H54 (cell line): ENCODE data around the gene IQCH.

Source experiments
- DNase-seq: peaks from one replicate; pipeline ENCODE4 v3.0.0; 2011; ENCODE audit warnings: low spot score, mixed read lengths; ENCODE audit not compliant: insufficient read length
- FAIRE-seq: peaks from 3 replicates; lab custom pipeline; 2011; peaks lifted over from hg19 to GRCh38; lab: Jason Lieb, UNC
- POLR2A ChIP-seq: IDR thresholded peaks from 2 replicates; pipeline ENCODE4 v1.6.1; 2011; ENCODE audit warnings: low read depth, mild to moderate bottlenecking, low read length

The IQCH gene

DNA sequence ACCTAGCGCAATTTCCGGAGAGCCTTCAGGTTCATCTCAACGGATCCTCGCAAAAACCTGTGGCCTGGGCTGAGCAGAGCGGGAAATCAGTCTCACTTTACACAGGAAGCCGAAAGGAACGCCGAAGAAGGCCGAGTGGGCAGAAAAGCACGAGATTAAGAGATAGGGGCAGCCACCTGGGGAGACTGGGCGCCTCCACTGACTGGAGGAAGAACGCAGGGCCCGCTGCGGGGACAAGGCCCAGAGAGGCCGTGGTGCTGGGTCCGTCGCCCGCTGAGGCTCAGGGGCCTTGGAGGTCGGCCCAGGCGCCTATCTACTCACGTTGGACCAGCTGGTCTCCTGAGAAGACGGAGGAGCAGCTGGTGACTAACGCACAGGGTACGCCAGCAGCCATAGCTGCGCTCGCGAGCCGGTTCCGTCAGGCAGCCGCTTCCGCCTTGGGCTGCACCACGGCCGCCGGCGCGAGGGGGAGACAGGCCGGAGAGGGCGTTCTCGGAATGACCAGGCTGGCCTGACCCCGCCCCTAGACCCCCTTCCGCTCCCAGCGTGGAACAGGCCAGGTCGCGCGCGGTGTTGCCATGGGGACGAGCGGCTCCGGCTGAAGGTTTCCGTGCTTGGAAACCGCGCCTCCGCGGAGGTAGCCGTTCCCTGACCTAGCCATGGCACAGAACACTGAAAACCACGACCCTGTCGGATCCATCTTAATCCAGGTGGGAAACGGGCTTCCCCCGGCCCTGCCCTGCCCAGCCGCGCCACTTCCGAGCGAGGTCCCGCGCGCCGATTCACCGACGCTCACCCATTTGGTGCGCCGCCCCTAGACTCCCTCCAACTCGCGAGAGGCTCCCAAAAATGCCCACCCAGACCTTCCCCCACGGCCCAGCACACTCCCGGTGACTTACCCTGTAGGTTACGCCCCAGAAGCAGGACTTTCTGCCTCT is at the start of gene IQCH, which contains the start of gene AAGAB:
TSS of gene IQCH (plus strand) at position 549 of the 938 bp plus-strand sequence. CDS start at position 660, 111 bp downstream.
TSS of gene AAGAB (minus strand) at position 424 of the 938 bp plus-strand sequence. CDS start at position 394, 30 bp downstream.
- peak; percentile 81 for DNase-seq
- FAIRE-seq, result no peak
- TF ChIP-seq POLR2A, result peak; percentile 90

DNA sequence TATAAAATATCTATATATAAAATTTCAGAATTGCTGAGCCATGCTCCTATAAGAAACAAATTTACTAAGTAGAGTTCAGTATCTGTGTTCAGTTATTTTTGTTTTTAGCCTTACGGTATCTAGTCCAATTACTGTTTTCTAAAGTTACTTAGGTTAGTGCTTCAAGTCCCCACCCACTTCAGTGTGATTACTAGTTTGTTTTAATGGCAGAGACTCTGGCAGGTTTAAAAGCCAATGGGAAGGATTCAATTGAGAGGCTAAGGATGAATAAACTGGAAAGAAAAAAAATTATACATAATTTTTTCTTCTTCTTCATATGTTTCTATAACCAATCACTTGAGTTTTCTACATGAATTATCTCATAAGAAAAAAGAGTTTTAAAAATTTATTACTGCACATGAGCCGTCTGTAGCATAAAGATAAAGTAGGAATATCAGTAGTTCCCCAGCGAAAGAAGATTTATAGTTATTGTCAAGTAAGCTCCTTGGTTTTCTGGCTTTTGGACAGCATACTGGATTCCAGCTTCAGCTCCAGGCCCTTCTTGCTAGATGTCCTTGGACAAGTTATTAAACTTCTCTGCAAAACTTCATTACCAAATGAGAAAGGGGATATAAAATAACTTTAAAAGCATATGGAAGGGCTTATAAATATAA is 46.9 kb upstream of the IQCH start:
- DNase-seq (no peak), FAIRE-seq (no peak)
- no peak for TF ChIP-seq POLR2A

DNA sequence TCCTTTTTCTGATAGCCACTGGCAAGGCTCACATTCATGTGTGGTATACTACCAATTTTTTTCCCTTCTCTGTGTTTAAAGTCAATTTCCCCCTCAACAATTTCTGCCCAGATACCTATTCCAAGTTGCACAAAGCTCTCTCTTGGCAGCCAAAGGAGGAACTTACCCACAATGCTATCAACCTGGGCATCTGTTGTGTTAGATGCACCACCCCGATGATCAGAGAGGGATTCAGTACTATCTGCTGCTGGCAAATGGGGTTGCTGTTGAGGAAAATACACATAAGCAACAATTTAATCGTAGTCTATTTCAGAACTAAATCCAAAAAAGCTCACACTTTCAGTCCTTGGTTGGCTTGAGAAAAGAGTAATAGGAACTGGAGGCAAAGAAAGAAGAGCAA is 46.2 kb upstream of the IQCH start:
- FAIRE-seq (no peak), DNase-seq (no peak)
- TF ChIP-seq POLR2A, result no peak

DNA sequence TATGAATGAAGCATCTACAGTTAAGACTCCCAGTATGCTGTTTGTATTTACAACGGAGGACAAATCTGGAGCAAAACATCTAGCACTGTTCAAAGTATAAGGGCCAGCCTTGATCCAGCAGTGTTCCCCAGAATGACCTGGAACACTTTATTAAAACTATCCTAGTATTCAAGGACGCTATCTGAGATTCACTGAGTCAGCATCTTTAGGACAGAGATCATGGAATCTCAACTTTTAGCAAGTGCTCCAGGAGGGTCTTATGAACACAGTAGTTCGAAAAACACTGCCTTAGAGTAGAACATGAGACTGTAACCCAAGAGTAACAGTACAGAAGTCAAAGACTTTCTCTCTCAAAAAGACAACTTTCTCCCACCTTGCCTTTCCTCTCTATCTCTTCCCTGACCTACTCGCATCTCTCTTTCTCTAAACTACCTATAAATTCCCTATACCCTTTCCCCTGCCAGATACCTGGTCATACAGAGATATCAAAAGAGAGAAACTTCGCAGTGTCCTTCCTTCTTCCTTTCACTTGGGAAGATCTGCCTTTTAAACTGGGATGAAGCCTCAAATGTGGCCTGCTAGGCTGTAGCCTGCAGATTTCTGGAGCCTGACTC is 43.9 kb upstream of the IQCH start:
- no peak for DNase-seq
- FAIRE-seq, result no peak
- no peak for TF ChIP-seq POLR2A

DNA sequence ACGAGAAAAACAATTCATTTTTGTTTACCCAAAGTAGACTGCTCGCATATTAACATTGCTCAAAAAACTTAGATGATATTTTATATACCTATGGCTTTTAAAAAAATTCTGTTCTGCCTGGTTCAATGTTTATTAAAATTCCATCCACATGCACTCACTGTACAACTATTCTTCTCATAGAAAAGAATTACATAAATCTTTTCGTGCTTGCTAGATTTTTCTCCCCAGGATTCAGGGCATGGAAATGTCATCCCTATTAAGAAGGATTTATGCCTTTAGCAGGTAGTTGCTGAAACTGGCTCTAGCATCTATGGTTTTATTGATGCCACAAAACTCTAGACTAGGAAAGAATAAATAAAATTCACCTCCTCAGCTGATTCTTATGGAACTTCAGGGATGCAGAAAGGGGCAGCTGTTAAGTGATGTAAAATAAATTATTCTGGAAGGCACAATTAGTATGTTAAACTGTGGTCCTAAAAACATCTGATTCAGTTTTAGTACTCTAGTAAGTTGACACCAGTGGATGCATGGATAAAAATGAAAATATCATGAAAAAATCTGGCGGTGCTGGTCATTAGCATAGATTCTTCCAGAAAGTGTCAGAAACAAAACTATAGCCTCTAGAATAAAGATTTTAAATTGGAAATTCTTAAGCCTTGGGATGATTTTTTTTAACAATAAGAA is 41.8 kb upstream of the IQCH start:
- no peak for TF ChIP-seq POLR2A
- DNase-seq (no peak), FAIRE-seq (no peak)

DNA sequence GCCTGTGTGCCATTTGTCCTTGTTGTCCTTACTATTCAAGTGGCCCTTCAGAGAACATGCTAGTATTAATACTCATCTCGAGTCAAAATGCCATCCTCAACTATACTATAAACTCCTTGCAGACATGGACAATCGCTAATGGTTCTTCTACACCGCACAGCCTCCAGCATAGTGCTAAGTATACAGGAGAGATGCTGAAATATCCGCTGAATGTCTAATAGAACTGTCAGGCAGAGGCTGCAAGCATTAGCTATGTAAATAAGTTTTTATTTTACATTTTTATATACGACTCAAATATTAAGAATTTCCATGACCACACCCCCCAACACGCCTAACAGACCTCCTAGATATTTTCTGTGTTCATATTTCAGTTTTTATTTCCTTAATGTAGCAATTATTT is 39.5 kb upstream of the IQCH start:
- FAIRE-seq (no peak), DNase-seq (no peak)
- no peak for TF ChIP-seq POLR2A

DNA sequence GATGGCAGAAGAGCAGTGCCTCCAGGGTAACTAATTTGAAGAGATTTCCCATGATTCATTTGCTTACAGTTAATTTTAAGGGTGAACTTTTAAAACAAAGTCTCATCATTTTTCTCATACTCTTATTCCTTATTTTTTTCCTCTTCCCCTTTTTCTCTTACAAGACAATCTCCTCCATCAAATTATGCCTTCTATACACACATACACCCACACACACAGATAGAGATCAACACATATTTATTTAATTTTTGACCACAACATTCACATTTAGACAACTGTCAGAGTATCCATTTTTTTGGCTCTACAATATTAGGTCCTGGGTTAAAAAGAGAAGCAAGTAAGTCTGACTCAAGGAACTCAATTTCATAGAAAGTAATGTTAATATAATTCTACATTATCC is 37.7 kb upstream of the IQCH start:
- no peak for DNase-seq
- no peak for TF ChIP-seq POLR2A
- no peak for FAIRE-seq

DNA sequence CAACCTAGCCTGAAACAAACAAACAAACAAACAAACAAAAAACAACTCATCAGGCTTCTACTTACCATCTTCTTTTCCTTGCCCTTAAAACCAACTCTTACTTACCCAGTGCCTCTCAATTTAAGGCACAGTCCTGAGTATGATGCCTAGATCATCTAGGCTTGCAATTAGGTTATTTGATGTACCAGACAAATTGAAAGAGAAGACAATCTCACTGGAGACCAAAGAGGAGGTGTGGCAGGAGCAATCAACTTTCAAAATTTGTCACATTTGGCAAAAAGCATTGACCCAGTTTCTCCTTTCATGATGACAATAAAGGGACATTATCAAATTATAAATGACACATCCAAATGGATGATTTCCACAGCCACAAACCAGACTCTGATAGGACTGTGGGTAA is 36.2 kb upstream of the IQCH start:
- FAIRE-seq (no peak), DNase-seq (no peak)
- TF ChIP-seq POLR2A, result no peak

DNA sequence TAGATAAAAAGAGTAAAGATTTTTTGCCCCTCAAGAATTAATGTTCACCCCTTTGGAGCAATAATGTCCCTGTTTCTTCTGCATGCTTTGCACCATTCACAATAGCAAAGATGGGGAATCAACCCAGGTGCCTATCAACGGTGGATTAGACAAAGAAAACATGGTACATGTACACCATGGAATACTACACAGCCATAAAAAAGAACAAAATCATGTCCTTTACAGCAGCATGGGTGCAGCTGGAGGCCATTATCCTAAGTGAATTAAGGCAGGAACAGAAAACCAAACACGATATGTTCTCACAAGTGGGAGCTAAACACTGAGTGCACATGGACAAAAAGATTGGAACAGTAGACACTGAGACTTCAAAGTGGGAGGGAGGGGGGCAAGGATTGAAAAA is 35.3 kb upstream of the IQCH start:
- DNase-seq (no peak), FAIRE-seq (no peak)

DNA sequence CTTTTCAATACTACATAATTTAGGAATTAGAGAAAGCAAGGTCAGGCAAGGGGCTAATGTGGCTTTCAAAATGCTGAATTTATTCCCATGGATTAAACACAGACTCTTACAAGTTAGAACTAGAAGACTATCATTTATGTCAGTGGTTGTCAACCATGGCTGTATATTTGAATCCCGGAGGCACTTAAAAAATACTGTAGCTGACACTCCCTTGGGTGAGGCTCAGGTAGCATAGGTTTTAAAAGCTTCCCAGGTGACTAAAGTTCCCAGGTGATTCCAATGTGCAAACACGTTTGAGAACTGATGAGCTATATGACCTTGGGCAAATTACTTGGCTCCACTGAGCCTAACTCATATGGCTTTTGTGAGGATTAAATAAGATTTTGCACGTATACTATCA is 29.7 kb upstream of the IQCH start:
- DNase-seq, result no peak
- TF ChIP-seq POLR2A, result no peak
- FAIRE-seq, result no peak

More for the DNA sequence above, 35.3 kb upstream of the IQCH start:
- TF ChIP-seq POLR2A, result no peak

DNA sequence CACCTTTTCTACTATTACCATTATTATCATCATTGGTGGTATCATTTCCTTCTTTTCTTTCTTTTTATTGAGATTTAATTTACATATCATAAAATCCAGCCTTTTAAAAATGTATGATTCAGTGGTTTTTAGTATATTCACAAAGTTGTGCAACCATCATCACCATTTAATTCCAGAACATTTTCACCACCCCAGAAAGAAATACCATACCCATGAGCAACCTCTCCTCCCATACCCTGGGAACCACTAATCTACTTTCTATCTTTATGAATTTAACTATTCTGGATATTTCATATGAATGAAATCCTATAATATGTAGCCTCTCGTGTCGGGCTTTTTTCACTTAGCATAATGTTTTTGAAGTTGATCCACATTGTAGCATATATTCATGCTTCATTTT is 29.2 kb upstream of the IQCH start:
- no peak for FAIRE-seq
- TF ChIP-seq POLR2A, result no peak
- no peak for DNase-seq

DNA sequence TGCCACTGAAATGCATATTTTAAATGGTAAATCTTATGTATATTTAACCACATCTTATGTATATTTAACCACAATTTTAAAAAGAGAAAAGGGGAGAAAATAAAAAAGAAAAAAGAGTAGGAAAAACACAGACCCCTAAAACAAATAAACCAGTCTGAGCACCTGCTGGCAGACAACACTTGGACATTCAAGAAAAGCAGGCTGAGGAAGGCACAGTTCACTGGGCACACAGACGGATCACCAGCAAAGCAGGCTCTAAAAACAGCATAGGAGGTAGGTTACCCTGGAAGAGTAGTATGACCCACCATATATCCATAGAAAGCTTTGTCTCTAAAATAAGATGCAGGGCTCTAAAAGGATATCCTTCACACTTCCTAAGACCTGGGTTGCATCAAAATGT is 27.2 kb upstream of the IQCH start:
- no peak for TF ChIP-seq POLR2A
- FAIRE-seq, result no peak
- no peak for DNase-seq

DNA sequence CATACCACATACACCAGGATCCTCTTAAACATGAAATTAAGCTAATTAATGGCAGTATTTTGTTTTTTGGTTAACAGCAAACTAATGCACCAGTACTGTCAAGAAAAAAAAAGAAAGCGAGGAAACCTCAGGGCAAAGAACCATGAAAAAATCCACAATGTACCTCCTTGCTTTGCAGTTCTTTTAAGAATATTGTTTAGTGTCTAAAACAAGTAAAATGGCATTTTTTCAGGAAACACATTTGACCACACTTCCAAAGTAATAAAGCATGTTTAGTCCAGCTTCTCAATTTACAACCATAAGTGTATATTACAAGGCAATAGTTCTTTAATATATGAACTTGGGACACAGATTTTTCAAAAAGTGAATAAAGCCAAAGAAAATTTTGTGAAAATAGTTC is 26.7 kb upstream of the IQCH start:
- no peak for DNase-seq
- TF ChIP-seq POLR2A, result no peak
- FAIRE-seq, result no peak
